HepG2 (cell line): Measurements from ENCODE around the gene COQ4. TPM values are rescaled to one million over a fixed set of nuclear protein-coding genes. Genes with fewer than 3 reads are reported as not detected.

ENCODE experiments used
- CBX2 ChIP-seq, 2 experiments: fragments of 200-600 bp in 1 of 2; sonication (generic); formaldehyde crosslinking in 1 of 2; IDR thresholded peaks; 2 replicates each; pipeline versions ENCODE4 v1.7.0 to v1.8.1; 2018 to 2022; ENCODE audit warnings: low read depth in 2 of 2, low read length in 1 of 2, mild to moderate bottlenecking in 1 of 2, missing genetic modification reagents in 1 of 2
- CEBPG ChIP-seq: IDR thresholded peaks from 2 replicates; pipeline ENCODE4 v1.6.1; 2016
- ELF1 ChIP-seq: sonication (generic); formaldehyde crosslinking; IDR thresholded peaks from 2 replicates; pipeline ENCODE4 v1.4.0; 2020; ENCODE audit warnings: missing genetic modification reagents
- MTERF4 ChIP-seq: sonication (generic); formaldehyde crosslinking; IDR thresholded peaks from 2 replicates; pipeline ENCODE4 v1.8.0; 2023; ENCODE audit warnings: mild to moderate bottlenecking, missing genetic modification reagents
- PAX8 ChIP-seq: sonication (generic); formaldehyde crosslinking; IDR thresholded peaks from 2 replicates; pipeline ENCODE4 v1.8.0; 2022; ENCODE audit warnings: mild to moderate bottlenecking, missing genetic modification reagents, borderline replicate concordance
- REL ChIP-seq: sonication (generic); formaldehyde crosslinking; conservative IDR thresholded peaks from 2 replicates; pipeline ENCODE4 v1.8.0; 2022; ENCODE audit warnings: mild to moderate bottlenecking, missing genetic modification reagents, moderate library complexity
- RXRB ChIP-seq: IDR thresholded peaks from 2 replicates; pipeline ENCODE4 v1.6.1; 2016; ENCODE audit warnings: borderline replicate concordance, missing genetic modification reagents, missing compliant biosample characterization
- SMAD3 ChIP-seq: sonication (generic); formaldehyde crosslinking; IDR thresholded peaks from 2 replicates; pipeline ENCODE4 v1.4.0; 2020; ENCODE audit warnings: missing genetic modification reagents
- SOX6 ChIP-seq, 2 experiments: fragments of 450-650 bp in 1 of 2; sonication (generic) in 1 of 2; formaldehyde crosslinking in 1 of 2; IDR thresholded peaks; 2 replicates each; pipeline versions ENCODE4 v1.4.0 to v1.6.1; 2017 to 2020; ENCODE audit warnings: antibody characterized with exemption in 1 of 2, mild to moderate bottlenecking in 1 of 2, missing genetic modification reagents in 1 of 2
- TAF1 ChIP-seq: sonication (generic); formaldehyde crosslinking; IDR thresholded peaks from 2 replicates; pipeline ENCODE4 v1.4.0; 2020; ENCODE audit warnings: missing genetic modification reagents
- TFDP1 ChIP-seq: IDR thresholded peaks from 2 replicates; pipeline ENCODE4 v1.6.1; 2016; ENCODE audit warnings: missing compliant biosample characterization, missing genetic modification reagents, borderline replicate concordance
- TRIM24 ChIP-seq: sonication (generic); formaldehyde crosslinking; IDR thresholded peaks from 2 replicates; pipeline ENCODE4 v1.8.0; 2022; ENCODE audit warnings: mild to moderate bottlenecking, missing genetic modification reagents
- ZBTB14 ChIP-seq: sonication (generic); formaldehyde crosslinking; IDR thresholded peaks from 2 replicates; pipeline ENCODE4 v1.4.0; 2020; ENCODE audit warnings: missing genetic modification reagents
- ZBTB44 ChIP-seq: sonication (generic); formaldehyde crosslinking; IDR thresholded peaks from 2 replicates; pipeline ENCODE4 v1.4.0; 2020; ENCODE audit warnings: missing genetic modification reagents
- ZFP36L2 ChIP-seq: sonication (generic); formaldehyde crosslinking; IDR thresholded peaks from 2 replicates; pipeline ENCODE4 v1.4.0; 2020; ENCODE audit warnings: missing genetic modification reagents
- ZNF552 ChIP-seq: sonication (generic); formaldehyde crosslinking; IDR thresholded peaks from 2 replicates; pipeline ENCODE4 v1.9.0; 2022; ENCODE audit warnings: missing genetic modification reagents, mild to moderate bottlenecking, borderline replicate concordance
- ZNF580 ChIP-seq: IDR thresholded peaks from 2 replicates; pipeline ENCODE4 v1.6.1; 2016; ENCODE audit warnings: low read depth, borderline replicate concordance
- ZNF609 ChIP-seq: sonication (generic); formaldehyde crosslinking; IDR thresholded peaks from 2 replicates; pipeline ENCODE4 v1.4.0; 2020; ENCODE audit warnings: mild to moderate bottlenecking, missing genetic modification reagents, borderline replicate concordance
- ZNF713 ChIP-seq: sonication (generic); formaldehyde crosslinking; IDR thresholded peaks from 2 replicates; pipeline ENCODE4 v1.4.0; 2020; ENCODE audit warnings: mild to moderate bottlenecking, missing genetic modification reagents
- polyA plus RNA-seq, 8 experiments: library from polyadenylated mRNA; depleted of rRNA in 3 of 8; stranded (reverse) in 7 of 8; unstranded in 1 of 8; fragments of >200 nt; fragmentation: Illumina TruSeq in 4 of 8; extraction: Trizol in 4 of 8; gene quantifications; 2 replicates each; pipeline versions ENCODE4 v1.2.1 to v1.2.3, GENCODE V29; 2011 to 2016; ENCODE audit warnings: low read depth in 4 of 8, missing spikeins in 1 of 8, mixed read lengths in 1 of 8; ENCODE audit not compliant: insufficient read depth in 1 of 8
- total RNA-seq, 5 experiments: library from RNA; depleted of rRNA; stranded (reverse); fragments of >200 nt; fragmentation: Illumina TruSeq; extraction: Trizol; gene quantifications; 2 replicates each; pipeline ENCODE4 v1.2.3, GENCODE V29; 2016; ENCODE audit warnings: low read depth in 1 of 5

The COQ4 gene
- total and polyA plus RNA-seq, 2 of the 13 experiments (the other 11 are each of a cell fraction or from before 2014, with no cell fraction given): 26.1 to 36.0 TPM

GRCh38 chr9:128276008-128276573 is 46.5 kb upstream of the COQ4 start, which contains the start of gene SWI5 (continued):
- no peak for TF ChIP-seq ZNF609 (CRISPR knock-in tag)
- no peak for TF ChIP-seq CBX2 (IDR thresholded peaks at IDR 0.05; ENCODE audit: low read depth, low read length)
- no peak for TF ChIP-seq CBX2 (CRISPR knock-in tag; IDR thresholded peaks at IDR 0.05; ENCODE audit: low read depth)
- no peak for TF ChIP-seq SMAD3 (CRISPR knock-in tag)
- TF ChIP-seq ZNF552 (CRISPR knock-in tag): no peak
- no peak for TF ChIP-seq ZBTB44 (CRISPR knock-in tag)
- no peak for TF ChIP-seq PAX8 (CRISPR knock-in tag)
- TF ChIP-seq TAF1 (CRISPR knock-in tag): peak; percentile 90
- TF ChIP-seq SOX6 (IDR thresholded peaks at IDR 0.05): no peak
- TF ChIP-seq SOX6 (CRISPR knock-in tag; IDR thresholded peaks at IDR 0.05): peak; percentile 52; the same call in 1 of the 2 replicates
- no peak for TF ChIP-seq REL (CRISPR knock-in tag)
- no peak for TF ChIP-seq ZNF580 (CRISPR knock-in tag)
- TF ChIP-seq MTERF4: no peak
- TF ChIP-seq TFDP1 (CRISPR knock-in tag): no peak; the same call in 1 of the 2 replicates
- TF ChIP-seq ZNF713 (CRISPR knock-in tag): no peak
- TF ChIP-seq RXRB (CRISPR knock-in tag): 0 out of 2 replicates have a peak, but pooled peaks have one; percentile 24
- no peak for TF ChIP-seq ZFP36L2 (CRISPR knock-in tag)
- peak; percentile 86 for TF ChIP-seq ELF1
- no peak for TF ChIP-seq ZBTB14 (CRISPR knock-in tag)
- no peak; the same call in 1 of the 2 replicates for TF ChIP-seq CEBPG
- no peak for TF ChIP-seq TRIM24 (CRISPR knock-in tag)
